H1 (cell line): ENCODE results near the gene MMP12. TPM values are rescaled to one million over a fixed set of nuclear protein-coding genes. Genes with fewer than 3 reads are reported as not detected.

ENCODE experiments used
- CTCF ChIA-PET: fragments of 300-600 bp; sonication (Branson Sonifier 250); formaldehyde crosslinking; loops from one replicate; lab custom pipeline; 2021; ENCODE audit not compliant: partially characterized antibody; lab: Charles Lee
- POLR2A ChIA-PET: fragments of 300-600 bp; sonication (Branson Sonifier 250); formaldehyde crosslinking; loops from one replicate; lab custom pipeline; 2021; ENCODE audit warnings: inconsistent platforms; ENCODE audit not compliant: partially characterized antibody; lab: Charles Lee
- DNase-seq, 2 experiments: peaks; one replicate each; pipeline versions ENCODE4 v3.0.0 to v3.0.0-alpha.2; 2010 to 2022; ENCODE audit warnings: low spot score in 2 of 2, low read depth in 1 of 2, mixed read lengths in 1 of 2
- FAIRE-seq: peaks from 2 replicates; lab custom pipeline; 2011; peaks lifted over from hg19 to GRCh38; lab: Jason Lieb, UNC
- H2AFZ ChIP-seq: 2 replicates; pipeline ENCODE4 v1.8.1; 2012; ENCODE audit warnings: low read length, inconsistent platforms
- H2AK5ac ChIP-seq: 2 replicates; pipeline ENCODE4 v1.6.1; 2013; ENCODE audit warnings: low read depth, low read length
- H2BK120ac ChIP-seq: replicated peaks from 2 replicates; pipeline ENCODE3; 2013; ENCODE audit warnings: low read depth, low read length, inconsistent platforms
- H2BK12ac ChIP-seq: 2 replicates; pipeline ENCODE4 v1.6.1; 2013; ENCODE audit warnings: low read depth, low read length
- H2BK15ac ChIP-seq: 2 replicates; pipeline ENCODE4 v1.6.1; 2013; ENCODE audit warnings: low read length
- H2BK20ac ChIP-seq: 2 replicates; pipeline ENCODE4 v1.6.1; 2013; ENCODE audit warnings: low read length
- H2BK5ac ChIP-seq: 2 replicates; pipeline ENCODE4 v1.6.1; 2013; ENCODE audit warnings: low read depth, low read length
- H3K14ac ChIP-seq: 2 replicates; pipeline ENCODE4 v1.6.1; 2013; ENCODE audit warnings: inconsistent platforms; ENCODE audit not compliant: insufficient read length
- H3K18ac ChIP-seq: 2 replicates; pipeline ENCODE4 v1.6.1; 2013; ENCODE audit warnings: low read length; ENCODE audit errors: extremely low read depth
- H3K23ac ChIP-seq: 2 replicates; pipeline ENCODE4 v1.6.1; 2013; ENCODE audit warnings: inconsistent platforms; ENCODE audit not compliant: insufficient read length
- H3K23me2 ChIP-seq: 2 replicates; pipeline ENCODE4 v1.6.1; 2013; ENCODE audit warnings: low read depth, low read length
- H3K27ac ChIP-seq: 2 replicates; pipeline ENCODE4 v1.6.1; 2011; ENCODE audit warnings: low read depth, low read length, inconsistent platforms
- H3K27me3 ChIP-seq, 4 experiments: replicated peaks in 1 of 4; 1 replicate in 1 of 4; 2 replicates in 3 of 4; pipeline versions ENCODE4 v1.6.1 to v1.8.1; 2011 to 2013; ENCODE audit warnings: low read length in 3 of 4, mild to moderate bottlenecking in 3 of 4, inconsistent platforms in 2 of 4, mixed read lengths in 2 of 4, moderate library complexity in 1 of 4; ENCODE audit not compliant: control insufficient read depth in 3 of 4, insufficient read depth in 3 of 4; ENCODE audit errors: extremely low read depth in 1 of 4
- H3K36me3 ChIP-seq, 4 experiments: 2 replicates each; pipeline versions ENCODE4 v1.6.1 to v1.8.1; 2011 to 2013; ENCODE audit warnings: mild to moderate bottlenecking in 4 of 4, low read length in 3 of 4, moderate library complexity in 2 of 4, control low read depth in 1 of 4, inconsistent platforms in 1 of 4; ENCODE audit not compliant: insufficient read depth in 4 of 4, control insufficient read depth in 2 of 4
- H3K4ac ChIP-seq: replicated peaks from 2 replicates; pipeline ENCODE3; 2013; ENCODE audit warnings: low read length, low read depth, mixed read lengths, inconsistent platforms; ENCODE audit not compliant: insufficient read length
- H3K4me1 ChIP-seq, 4 experiments: replicated peaks in 1 of 4; 1 replicate in 1 of 4; 2 replicates in 3 of 4; pipeline versions ENCODE4 v1.6.1 to v1.8.1; 2011 to 2013; ENCODE audit warnings: low read length in 3 of 4, inconsistent platforms in 2 of 4, mixed read lengths in 1 of 4; ENCODE audit not compliant: insufficient read depth in 4 of 4, control insufficient read depth in 3 of 4
- H3K4me2 ChIP-seq, 2 experiments: 2 replicates each; pipeline versions ENCODE4 v1.6.1 to v1.8.1; 2011 to 2013; ENCODE audit warnings: low read depth in 2 of 2, low read length in 2 of 2, control low read depth in 1 of 2, inconsistent platforms in 1 of 2, mild to moderate bottlenecking in 1 of 2; ENCODE audit not compliant: insufficient read depth in 1 of 2
- H3K4me3 ChIP-seq, 4 experiments: fragments of 200-600, 300-600 bp in 1 of 4; sonication (generic), shearing (Covaris generic), sonication (Bioruptor Twin) in 1 of 4; 2 replicates each; pipeline versions ENCODE4 v1.5.1 to v1.8.1; 2011 to 2016; ENCODE audit warnings: low read length in 4 of 4, low read depth in 3 of 4, control low read depth in 2 of 4, inconsistent platforms in 2 of 4, mild to moderate bottlenecking in 2 of 4, mixed read lengths in 1 of 4, moderate library complexity in 1 of 4; ENCODE audit not compliant: insufficient read depth in 2 of 4; ENCODE audit errors: extremely low read depth in 1 of 4
- H3K56ac ChIP-seq: replicated peaks from 2 replicates; pipeline ENCODE3; 2013; ENCODE audit warnings: low read depth, mild to moderate bottlenecking, mixed read lengths, low read length, inconsistent platforms; ENCODE audit not compliant: insufficient read length
- H3K79me1 ChIP-seq: 2 replicates; pipeline ENCODE4 v1.6.1; 2013; ENCODE audit warnings: low read depth, low read length, control low read depth
- H3K79me2 ChIP-seq, 2 experiments: 2 replicates each; pipeline versions ENCODE4 v1.6.1 to v1.8.1; 2012 to 2013; ENCODE audit warnings: low read length in 2 of 2, mild to moderate bottlenecking in 2 of 2, inconsistent platforms in 1 of 2; ENCODE audit not compliant: insufficient read depth in 2 of 2, control insufficient read depth in 1 of 2
- H3K9ac ChIP-seq, 4 experiments: replicated peaks in 1 of 4; 1 replicate in 1 of 4; 2 replicates in 3 of 4; pipeline versions ENCODE4 v1.6.1 to v1.8.1; 2011 to 2013; ENCODE audit warnings: low read depth in 3 of 4, low read length in 3 of 4, control low read depth in 2 of 4, mild to moderate bottlenecking in 2 of 4, moderate library complexity in 2 of 4, inconsistent platforms in 1 of 4; ENCODE audit errors: extremely low read depth in 1 of 4
- H3K9me3 ChIP-seq, 2 experiments: 2 replicates each; pipeline versions ENCODE4 v1.6.1 to v1.8.1; 2012 to 2013; ENCODE audit warnings: mild to moderate bottlenecking in 2 of 2, moderate library complexity in 2 of 2, control low read depth in 1 of 2, inconsistent platforms in 1 of 2, low read depth in 1 of 2, low read length in 1 of 2, mixed read lengths in 1 of 2; ENCODE audit not compliant: insufficient read depth in 2 of 2
- H4K20me1 ChIP-seq, 2 experiments: replicated peaks in 1 of 2; 2 replicates each; pipeline versions ENCODE3 to v1.8.1; 2011 to 2013; ENCODE audit warnings: inconsistent platforms in 2 of 2, low read length in 2 of 2, mild to moderate bottlenecking in 1 of 2; ENCODE audit not compliant: insufficient read depth in 2 of 2, control insufficient read depth in 1 of 2
- H4K5ac ChIP-seq: 2 replicates; pipeline ENCODE4 v1.6.1; 2013; ENCODE audit warnings: low read length, low read depth, mixed read lengths, inconsistent platforms; ENCODE audit not compliant: insufficient read length
- H4K8ac ChIP-seq: 2 replicates; pipeline ENCODE4 v1.8.0; 2013; ENCODE audit warnings: mild to moderate bottlenecking, moderate library complexity, low read length, inconsistent platforms; ENCODE audit not compliant: insufficient read depth; ENCODE audit errors: extremely low read depth
- H4K91ac ChIP-seq: replicated peaks from 2 replicates; pipeline ENCODE3; 2013; ENCODE audit warnings: low read length, mixed read lengths, inconsistent platforms; ENCODE audit not compliant: insufficient read length
- CEBPB ChIP-seq: IDR thresholded peaks from 2 replicates; pipeline ENCODE4 v1.6.1; 2012; ENCODE audit warnings: low read depth, low read length
- HDAC6 ChIP-seq: IDR thresholded peaks from one replicate; pipeline ENCODE4 v1.7.1; 2012; ENCODE audit warnings: low read depth, mild to moderate bottlenecking, inconsistent platforms, low read length, moderate library complexity
- SP1 ChIP-seq: IDR thresholded peaks from 2 replicates; pipeline ENCODE4 v1.6.1; 2011; ENCODE audit warnings: low read depth, low read length
- TBP ChIP-seq: IDR thresholded peaks from 2 replicates; pipeline ENCODE4 v1.6.1; 2011; ENCODE audit warnings: low read depth, low read length, improper control_type of control experiment
- TEAD4 ChIP-seq: IDR thresholded peaks from 2 replicates; pipeline ENCODE4 v1.6.1; 2012; ENCODE audit warnings: low read depth, low read length, inconsistent platforms, mixed read lengths
- YY1 ChIP-seq: IDR thresholded peaks from 2 replicates; pipeline ENCODE4 v1.6.1; 2011; ENCODE audit warnings: low read depth, mild to moderate bottlenecking, low read length
- WGBS, 2 experiments: shearing (Covaris generic) in 1 of 2; methylation state at CpG; one replicate each; pipeline versions ENCODE4 v1.1.6 to v1.1.7; 2013 to 2015; ENCODE audit warnings: low lambda C conversion rate in 2 of 2, mixed read lengths in 2 of 2, inconsistent platforms in 1 of 2, low coverage in 1 of 2, missing lambda C conversion rate in 1 of 2; ENCODE audit not compliant: insufficient replicate concordance in 2 of 2, insufficient coverage in 1 of 2, insufficient read length in 1 of 2; ENCODE audit errors: extremely low coverage in 1 of 2, missing lambda C conversion rate in 1 of 2; 5-methylcytosine and 5-hydroxymethylcytosine counted together
- polyA plus RNA-seq, 7 experiments: library from polyadenylated mRNA; depleted of rRNA in 3 of 7; stranded (reverse) in 5 of 7; unstranded in 2 of 7; fragments of >200 nt in 5 of 7; fragments of 200-250 nt in 2 of 7; gene quantifications; 1 replicate in 5 of 7; 2 replicates in 1 of 7; 4 replicates in 1 of 7; pipeline versions ENCODE4 v1.2.1 to v1.2.3, GENCODE V29; 2011 to 2013; ENCODE audit warnings: missing spikeins in 2 of 7, mixed read lengths in 2 of 7
- total RNA-seq: library from RNA; stranded (reverse); fragmentation: NEBNext Ultra II Directional; extraction: Animal tissue kit (Norgen Biotek cat#: 25700); gene quantifications from 2 replicates; pipeline ENCODE4 v1.2.1, GENCODE V29; 2021
- TF ChIP-seq, protein P1 (sequence below): IDR thresholded peaks from 2 replicates; pipeline ENCODE4 v1.6.1; 2012; ENCODE audit warnings: low read length, inconsistent platforms

MMP12 gene
- total and polyA plus RNA-seq, 2 of the 8 experiments (the other 6 are each of a cell fraction or from before 2014, with no cell fraction given), result not detected

GRCh38 chr11:102921587-102922220 lies 46.9 kb upstream of the MMP12 start:
- TF ChIP-seq TEAD4 (no peak), TBP (no peak), HDAC6 (no peak), YY1 (no peak), CEBPB (no peak), SP1 (no peak)
- TF ChIP-seq, protein P1, sequence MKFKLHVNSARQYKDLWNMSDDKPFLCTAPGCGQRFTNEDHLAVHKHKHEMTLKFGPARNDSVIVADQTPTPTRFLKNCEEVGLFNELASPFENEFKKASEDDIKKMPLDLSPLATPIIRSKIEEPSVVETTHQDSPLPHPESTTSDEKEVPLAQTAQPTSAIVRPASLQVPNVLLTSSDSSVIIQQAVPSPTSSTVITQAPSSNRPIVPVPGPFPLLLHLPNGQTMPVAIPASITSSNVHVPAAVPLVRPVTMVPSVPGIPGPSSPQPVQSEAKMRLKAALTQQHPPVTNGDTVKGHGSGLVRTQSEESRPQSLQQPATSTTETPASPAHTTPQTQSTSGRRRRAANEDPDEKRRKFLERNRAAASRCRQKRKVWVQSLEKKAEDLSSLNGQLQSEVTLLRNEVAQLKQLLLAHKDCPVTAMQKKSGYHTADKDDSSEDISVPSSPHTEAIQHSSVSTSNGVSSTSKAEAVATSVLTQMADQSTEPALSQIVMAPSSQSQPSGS, result no peak
- TF ChIP-seq, all 59 proteins: peak for 0
- no peak overlapping the region for H3K27ac ChIP-seq
- no peaks in the 10 kb centered on the region for H3K23me2 ChIP-seq
- no peak overlapping the region for H2BK15ac ChIP-seq
- no peak overlapping the region for H2BK5ac ChIP-seq
- no peak overlapping the region for H4K5ac ChIP-seq
- H2BK12ac ChIP-seq, result no peak overlapping the region
- no peak overlapping the region for H3K4me2 ChIP-seq
- no peak for DNase-seq
- no peak overlapping the region for H2AK5ac ChIP-seq
- ChIA-PET CTCF (interaction anchor here (1.1 to 8.4 kb wide), 3 partner anchors 14 to 68 kb away, joined by 3 to 60 read pairs (median 4); no protein-coding TSS in a partner anchor), POLR2A (no interaction called here)
- no peaks in the 10 kb centered on the region for H3K36me3 ChIP-seq
- no peaks in the 10 kb centered on the region for H3K9me3 ChIP-seq
- H2BK20ac ChIP-seq, result no peak overlapping the region
- no peaks in the 10 kb centered on the region for H3K27me3 ChIP-seq
- FAIRE-seq, result no peak
- no peaks in the 10 kb centered on the region for H3K4me1 ChIP-seq
- H4K8ac ChIP-seq, result no peak overlapping the region
- no peak overlapping the region for H3K18ac ChIP-seq
- no peak overlapping the region for H2AFZ ChIP-seq
- WGBS, 2 experiments, result 94% methylated on average over 3 of the region's 3 CpGs; no CpG with 5 or more reads in 1 of the 2 experiments
- no peak overlapping the region for H3K4me3 ChIP-seq
- no peak overlapping the region for H3K4ac ChIP-seq
- H3K23ac ChIP-seq, result no peak overlapping the region
- H3K56ac ChIP-seq, result no peak overlapping the region
- H3K79me1 ChIP-seq, result no peaks in the 10 kb centered on the region
- no peaks in the 10 kb centered on the region for H4K20me1 ChIP-seq
- no peak overlapping the region for H3K9ac ChIP-seq
- no peak overlapping the region for H3K14ac ChIP-seq
- no peaks in the 10 kb centered on the region for H3K79me2 ChIP-seq
- H4K91ac ChIP-seq, result no peak overlapping the region
- no peak overlapping the region for H2BK120ac ChIP-seq
